ENCODE results near the gene PLEKHA8.
A peak's percentile ranks its signal among the peaks of the same experiment; 100 is the strongest.

The PLEKHA8 gene

DNA sequence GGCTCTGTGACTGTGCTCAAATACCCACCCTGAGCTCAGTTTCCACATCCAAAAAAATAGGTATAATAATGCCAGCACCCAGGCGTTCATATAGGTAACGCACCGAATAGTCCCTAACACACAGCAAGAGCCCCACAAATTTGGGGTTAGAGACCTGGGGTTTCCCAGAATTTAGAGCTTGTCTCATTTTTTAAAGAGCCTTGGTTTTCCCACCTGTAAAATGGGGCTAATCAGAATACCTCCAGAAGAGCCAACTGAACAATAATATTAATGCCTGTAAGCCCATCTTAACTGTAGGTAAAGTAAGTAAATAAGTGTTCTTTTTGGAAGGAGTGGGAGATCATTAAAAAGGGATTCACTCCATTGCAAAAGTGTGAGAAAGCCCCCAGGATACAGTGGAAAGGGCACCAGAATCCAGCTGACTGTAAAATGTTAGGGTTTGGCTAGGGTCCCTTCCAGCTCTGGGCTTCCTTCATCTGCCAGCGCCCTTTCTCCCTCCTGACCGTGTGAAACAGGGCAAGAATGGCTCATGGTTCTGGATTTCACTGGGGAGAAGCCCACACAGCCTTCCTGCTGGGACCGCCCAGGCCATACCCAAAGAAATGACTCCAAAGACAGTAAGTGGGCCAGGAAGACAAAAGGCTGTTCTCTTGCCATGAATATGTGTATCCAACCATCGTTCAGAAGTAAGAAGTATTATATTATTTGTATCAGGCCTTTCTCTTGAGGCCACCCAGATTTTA is 108.7 kb downstream of the PLEKHA8 start:
- intact Hi-C loops (cut with DNase I): no loop called here
- no peak for DNase-seq

GRCh38 chr7:30139836-30140384 is 111.7 kb downstream of the PLEKHA8 start:
- intact Hi-C loops (cut with DNase I): no loop called here
- DNase-seq: no peak

DNA sequence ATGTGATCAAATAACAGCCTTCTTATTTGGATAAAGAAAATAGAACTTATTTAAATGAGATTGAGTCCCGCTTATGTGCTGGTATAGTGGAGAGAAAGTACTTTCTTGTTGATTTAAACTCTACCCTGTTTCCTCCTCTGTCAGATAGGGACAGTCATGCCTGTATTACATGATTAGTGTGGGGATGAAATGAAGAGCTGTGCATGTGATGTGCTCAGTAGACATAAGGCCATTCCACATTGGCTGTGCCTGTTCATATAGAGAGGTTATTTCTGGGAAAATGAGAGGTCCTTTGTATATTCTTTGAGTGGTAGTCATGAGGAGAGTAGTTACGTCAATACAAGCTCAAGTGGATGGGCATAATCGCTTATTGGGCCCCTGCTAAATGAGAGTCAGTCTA is 112.2 kb downstream of the PLEKHA8 start:
- no peak for DNase-seq
- intact Hi-C loops (cut with DNase I): no loop called here

- DNase-seq: no peak
- intact Hi-C loops (cut with DNase I): no loop called here
These were observed 114.5 kb downstream of the PLEKHA8 start for GRCh38 chr7:30142710-30143109.

- no peak for DNase-seq
- intact Hi-C loops (cut with DNase I): no loop called here
These were observed 115.6 kb downstream of the PLEKHA8 start for GRCh38 chr7:30143748-30144251.

- intact Hi-C loops (cut with DNase I): no loop called here
- DNase-seq: no peak
These were observed 116.6 kb downstream of the PLEKHA8 start for GRCh38 chr7:30144657-30145306.

DNA sequence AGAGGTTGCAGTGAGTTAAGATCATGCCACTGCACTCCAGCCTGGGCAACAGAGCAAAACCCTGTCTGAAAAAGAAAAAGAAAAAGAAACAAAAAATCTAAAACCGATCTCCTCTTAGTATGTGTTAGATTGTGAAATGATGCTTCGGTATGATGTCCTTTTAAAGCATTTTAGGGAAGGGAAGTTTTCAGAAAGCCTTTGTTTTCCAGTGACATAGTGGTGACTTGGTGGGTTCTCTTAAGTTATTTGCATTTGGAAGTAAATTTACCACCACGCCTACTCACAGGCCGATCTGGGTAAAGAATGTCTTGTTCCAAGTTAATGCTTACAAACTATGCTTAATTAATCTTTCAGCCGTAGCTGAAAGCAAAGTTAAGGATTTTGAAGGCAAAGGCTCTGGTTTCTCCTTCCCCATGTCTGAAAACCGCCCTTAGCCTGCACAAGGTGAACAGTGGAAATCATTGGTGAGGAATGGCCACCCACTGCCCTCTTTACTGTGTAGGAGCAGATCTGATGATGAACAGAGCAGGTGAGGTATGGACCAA is 117.3 kb downstream of the PLEKHA8 start:
- intact Hi-C loops (cut with DNase I): no loop called here
- DNase-seq: no peak

GRCh38 chr7:30146127-30146612 is 118.0 kb downstream of the PLEKHA8 start:
- intact Hi-C loops (cut with DNase I): no loop called here
- peak in 5 of 10 donors; percentile 57 to 92 (median 84) for DNase-seq

GRCh38 chr7:30147223-30147622 is 119.0 kb downstream of the PLEKHA8 start:
- intact Hi-C loops (cut with DNase I): no loop called here
- no peak for DNase-seq

DNA sequence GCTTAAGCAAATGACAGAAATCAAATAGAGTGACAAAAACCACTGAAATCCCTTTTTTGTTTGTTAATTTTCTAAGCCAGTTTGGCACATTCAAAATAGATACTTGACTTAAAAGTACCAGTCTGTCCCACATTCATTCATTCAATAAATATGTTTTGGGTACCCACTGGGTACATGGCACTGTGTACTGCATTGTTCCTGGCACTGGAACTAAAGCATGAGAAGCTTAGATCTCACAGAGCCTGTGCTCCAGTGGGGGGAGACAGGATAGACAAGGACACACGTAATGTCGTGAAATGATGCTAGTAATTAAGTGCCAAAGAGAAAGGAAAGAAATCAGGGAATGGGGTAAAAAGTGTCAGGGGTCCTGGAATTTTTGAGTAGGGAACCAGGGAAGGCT is 119.6 kb downstream of the PLEKHA8 start:
- intact Hi-C loops (cut with DNase I): no loop called here
- DNase-seq: peak in 1 of 10 donors; percentile 50

GRCh38 chr7:30148426-30148825 is 120.2 kb downstream of the PLEKHA8 start:
- no peak for DNase-seq
- intact Hi-C loops (cut with DNase I): no loop called here

GRCh38 chr7:30148951-30149459 is 120.8 kb downstream of the PLEKHA8 start:
- intact Hi-C loops (cut with DNase I): no loop called here
- peak in 2 of 10 donors; percentile 85 to 88 for DNase-seq

- intact Hi-C loops (cut with DNase I): no loop called here
- no peak for DNase-seq
These were observed 121.5 kb downstream of the PLEKHA8 start for GRCh38 chr7:30149640-30150272.

GRCh38 chr7:30150711-30151110 is 122.5 kb downstream of the PLEKHA8 start:
- intact Hi-C loops (cut with DNase I): no loop called here
- DNase-seq: no peak

DNA sequence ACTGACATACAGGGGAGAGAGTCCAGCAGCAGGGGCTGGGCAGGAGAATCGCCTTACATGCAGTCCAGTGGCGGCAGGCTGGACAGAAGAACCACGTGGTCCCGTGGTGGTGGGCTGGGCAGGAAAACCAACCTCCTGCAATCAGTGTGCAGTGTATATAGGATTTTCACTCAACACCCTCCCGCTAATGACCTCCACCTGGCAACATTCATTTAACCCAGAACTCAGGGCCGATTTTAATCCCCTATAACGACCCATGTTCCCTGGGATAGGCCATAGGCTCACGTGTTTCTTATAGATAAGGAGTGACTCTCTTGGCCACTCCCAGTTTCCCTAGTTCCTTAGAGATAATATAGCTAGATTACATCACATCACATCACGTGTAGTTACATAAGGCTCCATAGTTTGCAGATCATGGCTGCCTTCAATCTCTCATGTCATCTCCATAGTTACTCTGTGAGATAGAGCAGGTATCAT is 125.9 kb downstream of the PLEKHA8 start:
- DNase-seq: no peak

DNA sequence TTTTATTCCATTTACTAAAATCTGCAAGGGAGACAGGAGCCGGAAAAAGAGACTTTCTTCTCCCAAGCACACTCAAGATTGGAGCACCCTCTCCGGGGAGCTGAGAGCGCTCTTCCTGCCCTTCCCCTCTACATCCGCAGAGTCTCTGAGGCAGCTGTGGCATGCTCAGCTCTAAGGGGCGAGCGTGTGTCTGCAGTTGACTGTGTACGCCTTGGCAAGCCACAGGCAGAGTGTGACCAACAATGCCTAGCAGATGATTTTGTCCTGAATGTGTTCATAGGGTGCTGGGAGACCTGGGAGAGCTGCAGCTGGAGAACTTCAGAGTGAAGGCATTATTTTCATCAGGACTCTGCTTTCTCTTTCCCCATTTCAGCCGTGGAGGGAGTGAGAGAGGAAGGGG is 127.3 kb downstream of the PLEKHA8 start:
- DNase-seq: peak in 2 of 10 donors; percentile 54 to 90
- intact Hi-C loops (cut with DNase I): no loop called here

More for the DNA sequence above, 125.9 kb downstream of the PLEKHA8 start:
- intact Hi-C loops (cut with DNase I): no loop called here

- intact Hi-C loops (cut with DNase I): no loop called here
- DNase-seq: no peak
These were observed 129.0 kb downstream of the PLEKHA8 start for GRCh38 chr7:30157204-30157603.

DNA sequence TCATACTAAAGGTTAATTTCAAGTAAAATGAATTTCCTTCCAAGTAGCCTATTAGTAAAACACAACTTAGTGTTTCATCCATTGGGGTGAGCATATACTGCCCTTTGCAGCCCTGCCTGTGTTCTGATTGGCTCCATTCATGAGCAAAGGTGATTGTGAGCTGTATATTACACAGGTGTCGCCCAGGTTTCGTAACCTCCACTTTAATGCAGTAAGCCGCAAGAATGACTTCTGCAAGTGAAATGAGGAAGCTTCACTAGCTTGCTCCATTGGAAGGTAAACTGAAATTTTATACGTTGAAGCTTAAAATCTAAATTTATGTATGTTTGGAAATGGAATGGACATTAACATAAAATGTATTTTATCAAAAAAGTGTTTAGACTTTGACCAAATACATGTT is 131.0 kb downstream of the PLEKHA8 start:
- intact Hi-C loops (cut with DNase I): no loop called here
- DNase-seq: no peak

DNA sequence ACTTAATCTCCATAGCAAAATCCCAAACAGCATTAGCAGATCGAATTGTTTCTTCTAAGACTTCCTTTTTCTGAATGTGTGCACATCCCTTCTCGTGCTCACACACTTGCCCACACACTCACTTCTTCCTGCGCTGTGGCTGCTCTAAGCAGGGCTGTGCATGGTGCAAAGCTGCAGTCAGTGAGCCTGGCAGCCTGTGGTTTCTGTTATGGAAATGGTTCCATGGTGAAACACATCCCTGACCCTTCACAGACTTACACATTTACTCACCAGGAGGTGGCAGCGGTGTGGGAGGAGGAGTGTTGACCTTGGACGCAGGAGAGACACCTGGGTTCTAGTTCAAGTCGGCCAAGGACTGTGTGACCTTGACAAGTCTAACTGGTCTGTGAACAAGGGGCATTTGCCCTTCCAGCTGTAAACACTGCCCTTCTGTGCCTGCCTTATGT is 131.5 kb downstream of the PLEKHA8 start:
- intact Hi-C loops (cut with DNase I): no loop called here
- peak in 3 of 10 donors; percentile 43 to 89 (median 79) for DNase-seq

GRCh38 chr7:30160329-30160728 is 132.1 kb downstream of the PLEKHA8 start:
- DNase-seq: no peak
- intact Hi-C loops (cut with DNase I): no loop called here

All from posterior cingulate gyrus (tissue), 11 donors.